Stimulated activated CD8-positive, alpha-beta memory T cell treated with anti-CD3 and anti-CD28 coated beads, Interleukin-12 subunit alpha, Interleukin-12 subunit beta, amount 100 ng/mL, for 4 hours (primary cell): ENCODE data around the gene GLP1R.

Source experiments
- DNase-seq: peaks from one replicate; pipeline ENCODE4 v3.0.0-alpha.2; 2020; ENCODE audit warnings: low read depth

GLP1R gene

GRCh38 chr6:39048481-39049399 lies at the start of gene GLP1R:
Gene GLP1R, plus strand, starts transcription at chr6:39048781. Its CDS starts 60 bp downstream, at chr6:39048841.
- no peak for DNase-seq

GRCh38 chr6:39003072-39003471 lies 45.5 kb upstream of the GLP1R start:
- DNase-seq, result no peak

GRCh38 chr6:39003492-39003891 lies 45.1 kb upstream of the GLP1R start:
- DNase-seq, result no peak

- DNase-seq, result no peak
These were observed 43.8 kb upstream of the GLP1R start for GRCh38 chr6:39004801-39005200.

GRCh38 chr6:39005774-39006173 lies 42.8 kb upstream of the GLP1R start:
- no peak for DNase-seq

- DNase-seq, result no peak
These were observed 41.0 kb upstream of the GLP1R start for GRCh38 chr6:39007575-39007974.

GRCh38 chr6:39008737-39009136 lies 39.8 kb upstream of the GLP1R start:
- DNase-seq, result no peak

GRCh38 chr6:39009476-39009875 lies 39.1 kb upstream of the GLP1R start:
- DNase-seq, result no peak

GRCh38 chr6:39016839-39017546 lies 31.6 kb upstream of the GLP1R start:
- no peak for DNase-seq

- DNase-seq, result no peak
These were observed 31.1 kb upstream of the GLP1R start for GRCh38 chr6:39017547-39017880.

- no peak for DNase-seq
These were observed 30.5 kb upstream of the GLP1R start for GRCh38 chr6:39018103-39018502.

- DNase-seq, result no peak
These were observed 28.4 kb upstream of the GLP1R start for GRCh38 chr6:39020136-39020535.

GRCh38 chr6:39021041-39021440 lies 27.5 kb upstream of the GLP1R start:
- no peak for DNase-seq

GRCh38 chr6:39021779-39022178 lies 26.8 kb upstream of the GLP1R start:
- DNase-seq, result no peak

GRCh38 chr6:39026175-39026574 lies 22.4 kb upstream of the GLP1R start:
- DNase-seq, result no peak

- no peak for DNase-seq
These were observed 19.2 kb upstream of the GLP1R start for GRCh38 chr6:39029156-39030011.

GRCh38 chr6:39035681-39036080 lies 12.9 kb upstream of the GLP1R start:
- no peak for DNase-seq

- DNase-seq, result no peak
These were observed 11.5 kb upstream of the GLP1R start for GRCh38 chr6:39037082-39037508.

GRCh38 chr6:39037707-39038106 lies 10.9 kb upstream of the GLP1R start:
- DNase-seq, result no peak

- no peak for DNase-seq
These were observed 8.4 kb upstream of the GLP1R start for GRCh38 chr6:39040080-39040673.

- no peak for DNase-seq
These were observed 7.5 kb upstream of the GLP1R start for GRCh38 chr6:39041072-39041471.

GRCh38 chr6:39043776-39044175 lies 4.8 kb upstream of the GLP1R start:
- DNase-seq, result no peak
